K562 (cell line): Measurements from ENCODE around the gene RAB1B. TPM values are rescaled to one million over a fixed set of nuclear protein-coding genes. Genes with fewer than 3 reads are reported as not detected.

ENCODE experiments used
- BCOR ChIP-seq: fragments of 450-650 bp; IDR thresholded peaks from 2 replicates; pipeline ENCODE4 v1.6.1; 2016
- CHD2 ChIP-seq: IDR thresholded peaks from 2 replicates; pipeline ENCODE4 v1.6.1; 2011; ENCODE audit warnings: low read depth, low read length
- ESRRA ChIP-seq: fragments of 450-650 bp; IDR thresholded peaks from 2 replicates; pipeline ENCODE4 v1.6.1; 2014; ENCODE audit warnings: low read depth, mild to moderate bottlenecking, moderate library complexity, borderline replicate concordance
- FOXJ2 ChIP-seq: fragments of 200-800 bp; sonication (Bioruptor generic); IDR thresholded peaks from 2 replicates; pipeline ENCODE4 v1.6.1; 2016; ENCODE audit warnings: missing genetic modification characterization, missing compliant biosample characterization
- GATAD2B ChIP-seq: fragments of 450-650 bp; IDR thresholded peaks from 2 replicates; pipeline ENCODE4 v1.6.1; 2017; ENCODE audit warnings: mild to moderate bottlenecking, borderline replicate concordance
- HDAC2 ChIP-seq: fragments of 450-650 bp; IDR thresholded peaks from 2 replicates; pipeline ENCODE4 v1.6.1; 2016; ENCODE audit warnings: mild to moderate bottlenecking
- HDAC8 ChIP-seq: fragments of 450-650 bp; IDR thresholded peaks from 2 replicates; pipeline ENCODE4 v1.6.1; 2016; ENCODE audit warnings: mild to moderate bottlenecking, missing genetic modification characterization, moderate library complexity, missing compliant biosample characterization
- JUN ChIP-seq, 2 experiments: sonication (generic) in 1 of 2; formaldehyde crosslinking in 1 of 2; IDR thresholded peaks; 2 replicates each; pipeline versions ENCODE4 v1.6.1 to v1.8.0; 2012 to 2022; ENCODE audit warnings: borderline replicate concordance in 2 of 2, mild to moderate bottlenecking in 2 of 2, improper control_type of control experiment in 1 of 2, low read depth in 1 of 2, low read length in 1 of 2, missing genetic modification reagents in 1 of 2
- MNT ChIP-seq, 2 experiments: fragments of 450-650 bp; conservative IDR thresholded peaks; 2 replicates each; pipeline ENCODE4 v1.6.1; 2017; ENCODE audit warnings: mild to moderate bottlenecking in 2 of 2, moderate library complexity in 2 of 2
- MTA3 ChIP-seq: fragments of 450-650 bp; formaldehyde crosslinking; IDR thresholded peaks from 2 replicates; pipeline ENCODE4 v1.6.1; 2017; ENCODE audit warnings: mild to moderate bottlenecking, borderline replicate concordance
- NONO ChIP-seq, 2 experiments: fragments of 200-400 bp in 1 of 2; fragments of 450-650 bp in 1 of 2; formaldehyde crosslinking in 1 of 2; IDR thresholded peaks; 2 replicates each; pipeline ENCODE4 v1.6.1; 2017; ENCODE audit warnings: low read depth in 2 of 2, mild to moderate bottlenecking in 2 of 2, moderate library complexity in 2 of 2, low read length in 1 of 2
- PHF8 ChIP-seq: fragments of 200-600 bp; sonication (generic); IDR thresholded peaks from 2 replicates; pipeline ENCODE4 v1.6.1; 2012; ENCODE audit warnings: mixed run types, mild to moderate bottlenecking, inconsistent platforms, low read length, moderate library complexity, borderline replicate concordance
- POLR2AphosphoS5 ChIP-seq: IDR thresholded peaks from 2 replicates; pipeline ENCODE4 v1.6.1; 2011; ENCODE audit warnings: mild to moderate bottlenecking, low read depth, low read length, moderate library complexity; ENCODE audit not compliant: control insufficient read depth, insufficient read depth
- RBFOX2 ChIP-seq: fragments of 200-400 bp; formaldehyde crosslinking; IDR thresholded peaks from 2 replicates; pipeline ENCODE4 v1.6.1; 2017; ENCODE audit warnings: low read depth, mild to moderate bottlenecking, low read length, moderate library complexity
- SIN3A ChIP-seq, 2 experiments: fragments of 150-350 bp in 1 of 2; IDR thresholded peaks; 2 replicates each; pipeline ENCODE4 v1.6.1; 2011 to 2016; ENCODE audit warnings: borderline replicate concordance in 2 of 2, low read depth in 2 of 2, low read length in 2 of 2, mild to moderate bottlenecking in 2 of 2, moderate library complexity in 2 of 2; ENCODE audit not compliant: control insufficient read depth in 1 of 2
- SOX6 ChIP-seq: fragments of 450-650 bp; IDR thresholded peaks from 2 replicates; pipeline ENCODE4 v1.6.1; 2014; ENCODE audit warnings: mild to moderate bottlenecking
- TBP ChIP-seq: optimal IDR thresholded peaks from 2 replicates; pipeline ENCODE3; 2011; ENCODE audit warnings: low read depth, low read length, improper control_type of control experiment
- THAP12 ChIP-seq: fragments of 250-450 bp; sonication (Bioruptor Pico); IDR thresholded peaks from 2 replicates; pipeline ENCODE4 v1.9.0; 2021; ENCODE audit warnings: mild to moderate bottlenecking, inconsistent platforms
- ZHX1 ChIP-seq: fragments of 150-350 bp; conservative IDR thresholded peaks from 2 replicates; pipeline ENCODE4 v1.6.1; 2014; ENCODE audit warnings: low read length
- ZNF57 ChIP-seq: fragments of 450-650 bp; formaldehyde crosslinking; IDR thresholded peaks from 2 replicates; pipeline ENCODE4 v1.4.0; 2020; ENCODE audit warnings: mild to moderate bottlenecking, moderate library complexity
- polyA plus RNA-seq, 8 experiments: library from polyadenylated mRNA; depleted of rRNA in 4 of 8; stranded (reverse) in 5 of 8; unstranded in 3 of 8; fragments of >200 nt; fragmentation: Nextera tagmentation in 2 of 8; fragmentation: Illumina TruSeq in 1 of 8; extraction: Ambion mirVana in 2 of 8; extraction: Trizol in 1 of 8; gene quantifications; 2 replicates each; pipeline versions ENCODE4 v1.2.1 to v1.2.3, GENCODE V29; 2011 to 2014; ENCODE audit warnings: inconsistent platforms in 1 of 8, missing spikeins in 1 of 8
- total RNA-seq, 7 experiments: library from RNA; depleted of rRNA in 6 of 7; stranded (reverse); fragments of >200 nt in 6 of 7; fragmentation: Illumina TruSeq in 2 of 7; extraction: Trizol in 2 of 7; gene quantifications; 2 replicates each; pipeline versions ENCODE4 v1.2.1 to v1.2.3, GENCODE V29; 2011 to 2021; ENCODE audit warnings: low replicate concordance in 1 of 7

Gene RAB1B
- total and polyA plus RNA-seq, 9 of the 15 experiments (the other 6 are each of a cell fraction or from before 2014, with no cell fraction given) = 5.6 to 146 (median 98.6) TPM

- TF ChIP-seq POLR2AphosphoS5 = peak; percentile 59
- peak; percentile 57 to 87; a peak in 2 of 4 replicates for TF ChIP-seq MNT (conservative IDR thresholded peaks at IDR 0.05)
- TF ChIP-seq RBFOX2 = peak; percentile 97
- peak in 1 of 2 experiments; percentile 38; a peak in 2 of 4 replicates for TF ChIP-seq SIN3A (IDR thresholded peaks at IDR 0.05; ENCODE audit: borderline replicate concordance in 2 of 2, control insufficient read depth in 1 of 2, low read depth in 2 of 2, low read length in 2 of 2)
- peak; percentile 47; the same call in 1 of the 2 replicates for TF ChIP-seq JUN (IDR thresholded peaks at IDR 0.05; ENCODE audit: borderline replicate concordance, low read depth, low read length)
- no peak for TF ChIP-seq JUN (CRISPR knock-in tag; IDR thresholded peaks at IDR 0.05; ENCODE audit: borderline replicate concordance)
- TF ChIP-seq BCOR = no peak
- no peak for TF ChIP-seq HDAC2
- TF ChIP-seq CHD2 = peak; percentile 86
- TF ChIP-seq ESRRA = no peak; the same call in 1 of the 2 replicates
- TF ChIP-seq HDAC8 (tag) = peak; percentile 61; the same call in 1 of the 2 replicates
- TF ChIP-seq SOX6 = peak; percentile 44; the same call in 1 of the 2 replicates
- TF ChIP-seq MTA3 = peak; percentile 67; the same call in 1 of the 2 replicates
- TF ChIP-seq THAP12 = peak; percentile 65
- peak; percentile 89 for TF ChIP-seq GATAD2B
- TF ChIP-seq ZHX1 = peak; percentile 43; the same call in 1 of the 2 replicates
- peak; percentile 87 to 89 for TF ChIP-seq NONO (IDR thresholded peaks at IDR 0.05; ENCODE audit: low read depth in 2 of 2, low read length in 1 of 2)
- no peak for TF ChIP-seq ZNF57 (CRISPR knock-in tag)
- peak; percentile 92 for TF ChIP-seq PHF8
- TF ChIP-seq TBP = peak; percentile 85
- peak; percentile 52; the same call in 1 of the 2 replicates for TF ChIP-seq FOXJ2 (tag)
Measured at GRCh38 chr11:66288671-66289547, 20.5 kb downstream of the RAB1B start, which contains the start of gene YIF1A (continued).
